SK-N-SH treated with all-trans-retinoic acid at 6 μM for 48 hours (cell line): Measurements from ENCODE around the gene MBOAT2.

Experiments
- ARNTL ChIP-seq: fragments of 450-650 bp; formaldehyde crosslinking; IDR thresholded peaks from 2 replicates; pipeline ENCODE4 v1.5.0; 2020; ENCODE audit warnings: low read depth, mild to moderate bottlenecking, moderate library complexity, borderline replicate concordance
- CREB5 ChIP-seq: fragments of 250-450 bp; sonication (Bioruptor Pico); IDR thresholded peaks from 2 replicates; pipeline ENCODE4 v1.5.1; 2020; ENCODE audit warnings: low read depth, mild to moderate bottlenecking, moderate library complexity
- CSDC2 ChIP-seq: fragments of 250-450 bp; sonication (Bioruptor Pico); IDR thresholded peaks from 2 replicates; pipeline ENCODE4 v1.5.0; 2020; ENCODE audit warnings: mild to moderate bottlenecking, moderate library complexity
- CSRNP3 ChIP-seq: fragments of 250-450 bp; sonication (Bioruptor Pico); IDR thresholded peaks from 2 replicates; pipeline ENCODE4 v1.5.1; 2021; ENCODE audit warnings: mild to moderate bottlenecking, moderate library complexity
- PATZ1 ChIP-seq: fragments of 250-450 bp; sonication (Bioruptor Pico); IDR thresholded peaks from 2 replicates; pipeline ENCODE4 v1.8.0; 2020; ENCODE audit warnings: mild to moderate bottlenecking, moderate library complexity, borderline replicate concordance
- POU6F1 ChIP-seq: fragments of 250-450 bp; sonication (Bioruptor Pico); IDR thresholded peaks from 2 replicates; pipeline ENCODE4 v1.8.0; 2021; ENCODE audit warnings: low read depth, mild to moderate bottlenecking, moderate library complexity, borderline replicate concordance
- RARB ChIP-seq: fragments of 250-450 bp; sonication (Bioruptor Pico); IDR thresholded peaks from 2 replicates; pipeline ENCODE4 v1.8.0; 2021; ENCODE audit warnings: mild to moderate bottlenecking, moderate library complexity
- SNAI2 ChIP-seq: fragments of 250-450 bp; sonication (Bioruptor Pico); IDR thresholded peaks from 2 replicates; pipeline ENCODE4 v1.5.0; 2020; ENCODE audit warnings: mild to moderate bottlenecking, moderate library complexity
- ZC3H10 ChIP-seq: fragments of 250-450 bp; sonication (Bioruptor Pico); IDR thresholded peaks from 2 replicates; pipeline ENCODE4 v1.5.1; 2021; ENCODE audit warnings: mild to moderate bottlenecking, moderate library complexity
- ZFP3 ChIP-seq: fragments of 250-450 bp; sonication (Bioruptor Pico); IDR thresholded peaks from 2 replicates; pipeline ENCODE4 v1.5.0; 2020; ENCODE audit warnings: mild to moderate bottlenecking, moderate library complexity
- ZFP30 ChIP-seq: fragments of 450-650 bp; formaldehyde crosslinking; IDR thresholded peaks from 2 replicates; pipeline ENCODE4 v1.5.0; 2022; ENCODE audit warnings: mild to moderate bottlenecking, moderate library complexity
- ZNF8 ChIP-seq: fragments of 450-650 bp; formaldehyde crosslinking; IDR thresholded peaks from 2 replicates; pipeline ENCODE4 v1.5.0; 2020; ENCODE audit warnings: mild to moderate bottlenecking, moderate library complexity

GRCh38 chr2:9025746-9026145 is 22.3 kb upstream of the MBOAT2 start:
- TF ChIP-seq ZNF8: no peak
- TF ChIP-seq PATZ1 (CRISPR knock-in tag): no peak
- TF ChIP-seq SNAI2 (CRISPR knock-in tag): no peak
- TF ChIP-seq ARNTL (CRISPR knock-in tag): no peak
- TF ChIP-seq RARB (CRISPR knock-in tag): no peak
- no peak for TF ChIP-seq POU6F1 (CRISPR knock-in tag)
- TF ChIP-seq CSDC2: no peak
- TF ChIP-seq ZFP3 (CRISPR knock-in tag): no peak
- no peak for TF ChIP-seq ZFP30
- no peak for TF ChIP-seq ZC3H10 (CRISPR knock-in tag)
- TF ChIP-seq CREB5 (CRISPR knock-in tag): no peak
- TF ChIP-seq CSRNP3 (CRISPR knock-in tag): no peak
